Measurements from ENCODE around the gene ZNF25.

DNA sequence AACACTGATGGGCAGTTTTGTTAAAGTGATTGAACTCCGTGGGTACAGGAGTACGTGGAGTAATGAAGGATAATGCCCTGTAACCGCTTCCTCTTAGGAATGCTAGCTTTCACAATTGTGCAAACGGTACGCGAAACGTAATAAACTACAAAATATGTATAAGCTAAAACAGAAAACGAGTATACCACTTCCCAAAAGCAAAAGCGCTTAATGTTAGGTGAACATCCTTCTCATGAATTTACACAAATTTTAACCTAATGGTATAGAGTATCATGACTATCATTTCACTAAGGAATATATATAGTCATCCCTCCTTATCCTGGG lies 395 bp upstream of the ZNF25 start:
- no peak for TF ChIP-seq CTCF (optimal IDR thresholded peaks at IDR 0.05 in 1 of 3, IDR thresholded peaks at IDR 0.05 in 1 of 3, conservative IDR thresholded peaks at IDR 0.05 in 1 of 3; ENCODE audit: extremely low read depth in 1 of 3, insufficient read depth in 2 of 3, low read length in 3 of 3)
- no peak for TF ChIP-seq EZH2 (IDR thresholded peaks at IDR 0.05; ENCODE audit: low read length)

Measured in keratinocyte (primary cell).